GM12878 (cell line): ENCODE measurements around the gene RABEP2. TPM values are rescaled to one million over a fixed set of nuclear protein-coding genes. Genes with fewer than 3 reads are reported as not detected.
A peak's percentile ranks its signal among the peaks of the same experiment; 100 is the strongest.

Experiments used
- ASH2L ChIP-seq: fragments of 300-600, 200-600 bp; sonication (generic); IDR thresholded peaks from 2 replicates; pipeline ENCODE4 v1.6.1; 2017; ENCODE audit warnings: low read depth, mild to moderate bottlenecking, borderline replicate concordance
- BCL11A ChIP-seq: IDR thresholded peaks from 2 replicates; pipeline ENCODE4 v1.6.1; 2011; ENCODE audit warnings: low read depth, low read length
- CHD4 ChIP-seq: fragments of 200-600 bp; sonication (generic); IDR thresholded peaks from 2 replicates; pipeline ENCODE4 v1.6.1; 2016; ENCODE audit warnings: mild to moderate bottlenecking
- FOXM1 ChIP-seq: IDR thresholded peaks from 2 replicates; pipeline ENCODE4 v1.6.1; 2012; ENCODE audit warnings: low read depth, mild to moderate bottlenecking, inconsistent platforms, low read length, moderate library complexity
- HDAC6 ChIP-seq: fragments of 200-600 bp; sonication (generic); IDR thresholded peaks from one replicate; pipeline ENCODE4 v1.8.0; 2017; ENCODE audit warnings: antibody characterized with exemption; ENCODE audit not compliant: unreplicated experiment
- KDM1A ChIP-seq: fragments of 200-600 bp; sonication (generic); IDR thresholded peaks from 2 replicates; pipeline ENCODE4 v1.6.1; 2016; ENCODE audit warnings: borderline replicate concordance
- NR2C2 ChIP-seq: IDR thresholded peaks from 2 replicates; pipeline ENCODE4 v1.6.1; 2011; ENCODE audit warnings: borderline replicate concordance, low read depth; ENCODE audit not compliant: control insufficient read depth, insufficient read length
- POLR2A ChIP-seq: IDR thresholded peaks from 2 replicates; pipeline ENCODE4 v1.6.1; 2011; ENCODE audit warnings: low read depth, mild to moderate bottlenecking, low read length
- SMAD5 ChIP-seq: IDR thresholded peaks from 2 replicates; pipeline ENCODE4 v1.6.1; 2016; ENCODE audit warnings: antibody characterized with exemption, low read depth
- SRF ChIP-seq, 2 experiments: IDR thresholded peaks; 2 replicates each; pipeline ENCODE4 v1.6.1; 2011; ENCODE audit warnings: low read depth in 2 of 2, low read length in 2 of 2, mild to moderate bottlenecking in 1 of 2, moderate library complexity in 1 of 2
- polyA plus RNA-seq, 11 experiments: library from polyadenylated mRNA; depleted of rRNA in 4 of 11; unstranded in 6 of 11; stranded (reverse) in 5 of 11; fragments of >200 nt; fragmentation: Nextera tagmentation in 4 of 11; fragmentation: Illumina TruSeq in 1 of 11; extraction: Ambion mirVana in 4 of 11; extraction: Trizol in 1 of 11; gene quantifications; 1 replicate in 1 of 11; 2 replicates in 10 of 11; pipeline versions ENCODE4 v1.2.1 to v1.2.3, GENCODE V29; 2011 to 2016; ENCODE audit warnings: inconsistent platforms in 2 of 11, missing spikeins in 2 of 11, low read depth in 1 of 11
- total RNA-seq, 4 experiments: library from RNA; depleted of rRNA in 3 of 4; stranded (reverse); fragments of >200 nt in 3 of 4; fragmentation: Illumina TruSeq in 1 of 4; extraction: Trizol in 1 of 4; gene quantifications; 2 replicates each; pipeline versions ENCODE4 v1.2.1 to v1.2.3, GENCODE V29; 2013 to 2021
- TF ChIP-seq, protein P1 (sequence below): fragments of 450-650 bp; IDR thresholded peaks from 2 replicates; pipeline ENCODE4 v1.6.1; 2016; ENCODE audit warnings: mild to moderate bottlenecking
- TF ChIP-seq, protein P2 (sequence below): fragments of 450-650 bp; IDR thresholded peaks from 2 replicates; pipeline ENCODE4 v1.6.1; 2016; ENCODE audit warnings: mild to moderate bottlenecking
- TF ChIP-seq, protein P3 (sequence below): IDR thresholded peaks from 2 replicates; pipeline ENCODE4 v1.6.1; 2012; ENCODE audit warnings: mild to moderate bottlenecking, low read depth, low read length
- TF ChIP-seq, protein P4 (sequence below): fragments of 450-650 bp; IDR thresholded peaks from 2 replicates; pipeline ENCODE4 v1.6.1; 2017; ENCODE audit warnings: mild to moderate bottlenecking, low read depth, inconsistent platforms; ENCODE audit not compliant: poor library complexity, severe bottlenecking
- TF ChIP-seq, protein P5 (sequence below): IDR thresholded peaks from 2 replicates; pipeline ENCODE4 v1.6.1; 2012; ENCODE audit warnings: low read depth, low read length, improper control_type of control experiment
- TF ChIP-seq, protein P6 (sequence below), 3 experiments: IDR thresholded peaks in 2 of 3; conservative IDR thresholded peaks in 1 of 3; 2 replicates each; pipeline ENCODE4 v1.5.1; 2011; ENCODE audit warnings: low read depth in 3 of 3, low read length in 3 of 3, mild to moderate bottlenecking in 3 of 3, control low read depth in 2 of 3, moderate library complexity in 2 of 3, inconsistent platforms in 1 of 3, mixed read lengths in 1 of 3; ENCODE audit not compliant: control insufficient read depth in 2 of 3, insufficient read depth in 1 of 3; ENCODE audit errors: extremely low read depth in 1 of 3
- TF ChIP-seq, protein P7 (sequence below): fragments of 450-650 bp; conservative IDR thresholded peaks from 2 replicates; pipeline ENCODE4 v1.6.1; 2017; ENCODE audit warnings: mild to moderate bottlenecking, moderate library complexity

The RABEP2 gene
- total and polyA plus RNA-seq, 10 of the 15 experiments (the other 5 are each of a cell fraction or from before 2014, with no cell fraction given) = 0.47 to 33.2 (median 18.6) TPM

DNA sequence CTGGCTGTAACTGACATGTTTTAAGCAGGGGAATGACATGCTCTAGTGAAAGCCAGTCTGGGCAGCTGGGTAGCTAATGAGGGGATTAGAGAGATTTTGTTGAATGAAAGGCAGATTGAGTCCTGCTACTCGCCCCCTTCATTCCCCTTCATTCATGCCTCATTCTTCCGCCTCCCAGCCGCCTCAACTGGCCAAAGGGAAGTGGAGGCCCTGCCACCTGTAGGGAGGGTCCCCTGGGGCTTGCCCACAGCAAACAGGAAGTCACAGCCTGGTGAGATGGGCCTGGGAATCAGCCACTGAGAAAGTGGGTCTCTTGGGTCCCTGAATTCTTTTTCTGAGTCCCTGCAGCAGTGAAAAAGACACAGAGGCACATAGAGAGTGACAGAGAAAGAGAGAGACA is 5.6 kb upstream of the RABEP2 start (continued):
- TF ChIP-seq, protein P1, sequence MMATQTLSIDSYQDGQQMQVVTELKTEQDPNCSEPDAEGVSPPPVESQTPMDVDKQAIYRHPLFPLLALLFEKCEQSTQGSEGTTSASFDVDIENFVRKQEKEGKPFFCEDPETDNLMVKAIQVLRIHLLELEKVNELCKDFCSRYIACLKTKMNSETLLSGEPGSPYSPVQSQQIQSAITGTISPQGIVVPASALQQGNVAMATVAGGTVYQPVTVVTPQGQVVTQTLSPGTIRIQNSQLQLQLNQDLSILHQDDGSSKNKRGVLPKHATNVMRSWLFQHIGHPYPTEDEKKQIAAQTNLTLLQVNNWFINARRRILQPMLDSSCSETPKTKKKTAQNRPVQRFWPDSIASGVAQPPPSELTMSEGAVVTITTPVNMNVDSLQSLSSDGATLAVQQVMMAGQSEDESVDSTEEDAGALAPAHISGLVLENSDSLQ = peak; percentile 58; the same call in 1 of the 2 replicates
- TF ChIP-seq POLR2A (peak; percentile 23; the same call in 1 of the 2 replicates), SRF (IDR thresholded peaks at IDR 0.05; ENCODE audit: low read depth in 2 of 2, low read length in 2 of 2) (no peak), HDAC6 (no peak), BCL11A (no peak), CHD4 (no peak), ASH2L (no peak), SMAD5 (no peak), NR2C2 (no peak), FOXM1 (no peak), KDM1A (no peak)
- TF ChIP-seq, protein P2, sequence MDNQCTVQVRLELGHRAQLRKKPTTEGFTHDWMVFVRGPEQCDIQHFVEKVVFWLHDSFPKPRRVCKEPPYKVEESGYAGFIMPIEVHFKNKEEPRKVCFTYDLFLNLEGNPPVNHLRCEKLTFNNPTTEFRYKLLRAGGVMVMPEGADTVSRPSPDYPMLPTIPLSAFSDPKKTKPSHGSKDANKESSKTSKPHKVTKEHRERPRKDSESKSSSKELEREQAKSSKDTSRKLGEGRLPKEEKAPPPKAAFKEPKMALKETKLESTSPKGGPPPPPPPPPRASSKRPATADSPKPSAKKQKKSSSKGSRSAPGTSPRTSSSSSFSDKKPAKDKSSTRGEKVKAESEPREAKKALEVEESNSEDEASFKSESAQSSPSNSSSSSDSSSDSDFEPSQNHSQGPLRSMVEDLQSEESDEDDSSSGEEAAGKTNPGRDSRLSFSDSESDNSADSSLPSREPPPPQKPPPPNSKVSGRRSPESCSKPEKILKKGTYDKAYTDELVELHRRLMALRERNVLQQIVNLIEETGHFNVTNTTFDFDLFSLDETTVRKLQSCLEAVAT = no peak
- TF ChIP-seq, protein P3, sequence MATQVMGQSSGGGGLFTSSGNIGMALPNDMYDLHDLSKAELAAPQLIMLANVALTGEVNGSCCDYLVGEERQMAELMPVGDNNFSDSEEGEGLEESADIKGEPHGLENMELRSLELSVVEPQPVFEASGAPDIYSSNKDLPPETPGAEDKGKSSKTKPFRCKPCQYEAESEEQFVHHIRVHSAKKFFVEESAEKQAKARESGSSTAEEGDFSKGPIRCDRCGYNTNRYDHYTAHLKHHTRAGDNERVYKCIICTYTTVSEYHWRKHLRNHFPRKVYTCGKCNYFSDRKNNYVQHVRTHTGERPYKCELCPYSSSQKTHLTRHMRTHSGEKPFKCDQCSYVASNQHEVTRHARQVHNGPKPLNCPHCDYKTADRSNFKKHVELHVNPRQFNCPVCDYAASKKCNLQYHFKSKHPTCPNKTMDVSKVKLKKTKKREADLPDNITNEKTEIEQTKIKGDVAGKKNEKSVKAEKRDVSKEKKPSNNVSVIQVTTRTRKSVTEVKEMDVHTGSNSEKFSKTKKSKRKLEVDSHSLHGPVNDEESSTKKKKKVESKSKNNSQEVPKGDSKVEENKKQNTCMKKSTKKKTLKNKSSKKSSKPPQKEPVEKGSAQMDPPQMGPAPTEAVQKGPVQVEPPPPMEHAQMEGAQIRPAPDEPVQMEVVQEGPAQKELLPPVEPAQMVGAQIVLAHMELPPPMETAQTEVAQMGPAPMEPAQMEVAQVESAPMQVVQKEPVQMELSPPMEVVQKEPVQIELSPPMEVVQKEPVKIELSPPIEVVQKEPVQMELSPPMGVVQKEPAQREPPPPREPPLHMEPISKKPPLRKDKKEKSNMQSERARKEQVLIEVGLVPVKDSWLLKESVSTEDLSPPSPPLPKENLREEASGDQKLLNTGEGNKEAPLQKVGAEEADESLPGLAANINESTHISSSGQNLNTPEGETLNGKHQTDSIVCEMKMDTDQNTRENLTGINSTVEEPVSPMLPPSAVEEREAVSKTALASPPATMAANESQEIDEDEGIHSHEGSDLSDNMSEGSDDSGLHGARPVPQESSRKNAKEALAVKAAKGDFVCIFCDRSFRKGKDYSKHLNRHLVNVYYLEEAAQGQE = no peak
- TF ChIP-seq, protein P4, sequence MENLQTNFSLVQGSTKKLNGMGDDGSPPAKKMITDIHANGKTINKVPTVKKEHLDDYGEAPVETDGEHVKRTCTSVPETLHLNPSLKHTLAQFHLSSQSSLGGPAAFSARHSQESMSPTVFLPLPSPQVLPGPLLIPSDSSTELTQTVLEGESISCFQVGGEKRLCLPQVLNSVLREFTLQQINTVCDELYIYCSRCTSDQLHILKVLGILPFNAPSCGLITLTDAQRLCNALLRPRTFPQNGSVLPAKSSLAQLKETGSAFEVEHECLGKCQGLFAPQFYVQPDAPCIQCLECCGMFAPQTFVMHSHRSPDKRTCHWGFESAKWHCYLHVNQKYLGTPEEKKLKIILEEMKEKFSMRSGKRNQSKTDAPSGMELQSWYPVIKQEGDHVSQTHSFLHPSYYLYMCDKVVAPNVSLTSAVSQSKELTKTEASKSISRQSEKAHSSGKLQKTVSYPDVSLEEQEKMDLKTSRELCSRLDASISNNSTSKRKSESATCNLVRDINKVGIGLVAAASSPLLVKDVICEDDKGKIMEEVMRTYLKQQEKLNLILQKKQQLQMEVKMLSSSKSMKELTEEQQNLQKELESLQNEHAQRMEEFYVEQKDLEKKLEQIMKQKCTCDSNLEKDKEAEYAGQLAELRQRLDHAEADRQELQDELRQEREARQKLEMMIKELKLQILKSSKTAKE = peak; percentile 36
- TF ChIP-seq, protein P5, sequence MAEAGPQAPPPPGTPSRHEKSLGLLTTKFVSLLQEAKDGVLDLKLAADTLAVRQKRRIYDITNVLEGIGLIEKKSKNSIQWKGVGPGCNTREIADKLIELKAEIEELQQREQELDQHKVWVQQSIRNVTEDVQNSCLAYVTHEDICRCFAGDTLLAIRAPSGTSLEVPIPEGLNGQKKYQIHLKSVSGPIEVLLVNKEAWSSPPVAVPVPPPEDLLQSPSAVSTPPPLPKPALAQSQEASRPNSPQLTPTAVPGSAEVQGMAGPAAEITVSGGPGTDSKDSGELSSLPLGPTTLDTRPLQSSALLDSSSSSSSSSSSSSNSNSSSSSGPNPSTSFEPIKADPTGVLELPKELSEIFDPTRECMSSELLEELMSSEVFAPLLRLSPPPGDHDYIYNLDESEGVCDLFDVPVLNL = no peak
- TF ChIP-seq, protein P6, sequence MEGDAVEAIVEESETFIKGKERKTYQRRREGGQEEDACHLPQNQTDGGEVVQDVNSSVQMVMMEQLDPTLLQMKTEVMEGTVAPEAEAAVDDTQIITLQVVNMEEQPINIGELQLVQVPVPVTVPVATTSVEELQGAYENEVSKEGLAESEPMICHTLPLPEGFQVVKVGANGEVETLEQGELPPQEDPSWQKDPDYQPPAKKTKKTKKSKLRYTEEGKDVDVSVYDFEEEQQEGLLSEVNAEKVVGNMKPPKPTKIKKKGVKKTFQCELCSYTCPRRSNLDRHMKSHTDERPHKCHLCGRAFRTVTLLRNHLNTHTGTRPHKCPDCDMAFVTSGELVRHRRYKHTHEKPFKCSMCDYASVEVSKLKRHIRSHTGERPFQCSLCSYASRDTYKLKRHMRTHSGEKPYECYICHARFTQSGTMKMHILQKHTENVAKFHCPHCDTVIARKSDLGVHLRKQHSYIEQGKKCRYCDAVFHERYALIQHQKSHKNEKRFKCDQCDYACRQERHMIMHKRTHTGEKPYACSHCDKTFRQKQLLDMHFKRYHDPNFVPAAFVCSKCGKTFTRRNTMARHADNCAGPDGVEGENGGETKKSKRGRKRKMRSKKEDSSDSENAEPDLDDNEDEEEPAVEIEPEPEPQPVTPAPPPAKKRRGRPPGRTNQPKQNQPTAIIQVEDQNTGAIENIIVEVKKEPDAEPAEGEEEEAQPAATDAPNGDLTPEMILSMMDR (IDR thresholded peaks at IDR 0.05 in 2 of 3, conservative IDR thresholded peaks at IDR 0.05 in 1 of 3; ENCODE audit: control insufficient read depth in 2 of 3, extremely low read depth in 1 of 3, insufficient read depth in 1 of 3, low read depth in 3 of 3, low read length in 3 of 3) = no peak
- TF ChIP-seq, protein P7, sequence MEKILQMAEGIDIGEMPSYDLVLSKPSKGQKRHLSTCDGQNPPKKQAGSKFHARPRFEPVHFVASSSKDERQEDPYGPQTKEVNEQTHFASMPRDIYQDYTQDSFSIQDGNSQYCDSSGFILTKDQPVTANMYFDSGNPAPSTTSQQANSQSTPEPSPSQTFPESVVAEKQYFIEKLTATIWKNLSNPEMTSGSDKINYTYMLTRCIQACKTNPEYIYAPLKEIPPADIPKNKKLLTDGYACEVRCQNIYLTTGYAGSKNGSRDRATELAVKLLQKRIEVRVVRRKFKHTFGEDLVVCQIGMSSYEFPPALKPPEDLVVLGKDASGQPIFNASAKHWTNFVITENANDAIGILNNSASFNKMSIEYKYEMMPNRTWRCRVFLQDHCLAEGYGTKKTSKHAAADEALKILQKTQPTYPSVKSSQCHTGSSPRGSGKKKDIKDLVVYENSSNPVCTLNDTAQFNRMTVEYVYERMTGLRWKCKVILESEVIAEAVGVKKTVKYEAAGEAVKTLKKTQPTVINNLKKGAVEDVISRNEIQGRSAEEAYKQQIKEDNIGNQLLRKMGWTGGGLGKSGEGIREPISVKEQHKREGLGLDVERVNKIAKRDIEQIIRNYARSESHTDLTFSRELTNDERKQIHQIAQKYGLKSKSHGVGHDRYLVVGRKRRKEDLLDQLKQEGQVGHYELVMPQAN = no peak
